Liver (tissue), 9 donors: ENCODE measurements around the gene MUC21. TPM values are rescaled to one million over a fixed set of nuclear protein-coding genes. Genes with fewer than 3 reads are reported as not detected.

Experiments used
- DNase-seq: peaks from one replicate; pipeline ENCODE4 v3.0.0-alpha.2; 2017; ENCODE audit warnings: low spot score
- H3K27ac ChIP-seq, 2 donors: one replicate each; pipeline ENCODE4 v1.7.0; 2013; ENCODE audit warnings: inconsistent platforms in 2 of 2, low read length in 2 of 2, control low read depth in 1 of 2, low read depth in 1 of 2, mild to moderate bottlenecking in 1 of 2
- H3K27me3 ChIP-seq, 4 donors: one replicate each; pipeline versions ENCODE4 v1.6.1 to v1.7.0; 2013; ENCODE audit warnings: low read length in 3 of 4, inconsistent platforms in 1 of 4, mild to moderate bottlenecking in 1 of 4, moderate library complexity in 1 of 4; ENCODE audit not compliant: control insufficient read depth in 4 of 4, insufficient read depth in 4 of 4
- H3K36me3 ChIP-seq, 4 donors: one replicate each; pipeline versions ENCODE4 v1.6.1 to v1.7.0; 2013; ENCODE audit warnings: low read length in 3 of 4, mild to moderate bottlenecking in 3 of 4, low read depth in 1 of 4, moderate library complexity in 1 of 4; ENCODE audit not compliant: control insufficient read depth in 4 of 4, insufficient read depth in 3 of 4
- H3K4me1 ChIP-seq, 4 donors: one replicate each; pipeline versions ENCODE4 v1.6.1 to v1.7.0; 2013; ENCODE audit warnings: low read length in 3 of 4, mild to moderate bottlenecking in 3 of 4, moderate library complexity in 1 of 4; ENCODE audit not compliant: control insufficient read depth in 4 of 4, insufficient read depth in 4 of 4
- H3K4me3 ChIP-seq, 3 donors: one replicate each; pipeline versions ENCODE4 v1.6.1 to v1.7.0; 2013; ENCODE audit warnings: low read length in 3 of 3, control low read depth in 1 of 3, low read depth in 1 of 3, mild to moderate bottlenecking in 1 of 3
- H3K9ac ChIP-seq, 2 donors: one replicate each; pipeline ENCODE4 v1.7.0; 2013; ENCODE audit warnings: low read length in 2 of 2, mild to moderate bottlenecking in 2 of 2, moderate library complexity in 2 of 2, control low read depth in 1 of 2, low read depth in 1 of 2
- H3K9me3 ChIP-seq, 4 donors: one replicate each; pipeline versions ENCODE4 v1.6.1 to v1.7.0; 2013; ENCODE audit warnings: low read length in 3 of 4; ENCODE audit not compliant: control insufficient read depth in 4 of 4
- EGR1 ChIP-seq, 2 donors: IDR thresholded peaks; 2 replicates each; pipeline ENCODE4 v1.6.1; 2016 to 2018; ENCODE audit warnings: antibody characterized with exemption in 2 of 2, low read depth in 2 of 2
- FOXA2 ChIP-seq: IDR thresholded peaks from 2 replicates; pipeline ENCODE4 v1.6.1; 2016; ENCODE audit warnings: antibody characterized with exemption
- GABPA ChIP-seq, 2 donors: IDR thresholded peaks in 1 of 2; conservative IDR thresholded peaks in 1 of 2; 2 replicates each; pipeline ENCODE4 v1.6.1; 2016; ENCODE audit warnings: antibody characterized with exemption in 2 of 2, mild to moderate bottlenecking in 1 of 2, moderate library complexity in 1 of 2
- HNF4A ChIP-seq, 2 donors: conservative IDR thresholded peaks; 2 replicates each; pipeline ENCODE4 v1.6.1; 2016; ENCODE audit warnings: antibody characterized with exemption in 2 of 2, mild to moderate bottlenecking in 2 of 2
- HNF4G ChIP-seq: IDR thresholded peaks from 2 replicates; pipeline ENCODE4 v1.6.1; 2016; ENCODE audit warnings: antibody characterized with exemption
- RAD21 ChIP-seq, 2 donors: IDR thresholded peaks; 2 replicates each; pipeline ENCODE4 v1.6.1; 2016; ENCODE audit warnings: antibody characterized with exemption in 2 of 2, mild to moderate bottlenecking in 2 of 2
- YY1 ChIP-seq: IDR thresholded peaks from 2 replicates; pipeline ENCODE4 v1.6.1; 2016; ENCODE audit warnings: antibody characterized with exemption, mild to moderate bottlenecking
- WGBS: extraction: QIAGEN DNeasy Blood & Tissue Kit; methylation state at CpG from one replicate; pipeline ENCODE4 v1.1.7; 2013; 5-methylcytosine and 5-hydroxymethylcytosine counted together
- polyA plus RNA-seq, 2 donors: library from polyadenylated mRNA; stranded (reverse) in 1 of 2; unstranded in 1 of 2; fragments of 200-250 nt in 1 of 2; fragments of >200 nt in 1 of 2; fragmentation: Nextera tagmentation in 1 of 2; extraction: Ambion mirVana in 1 of 2; gene quantifications; one replicate each; pipeline versions ENCODE4 v1.2.1 to v1.2.3, GENCODE V29; 2013 to 2015
- total RNA-seq, 2 donors: library from RNA; depleted of rRNA; stranded (reverse); fragments of >200 nt; gene quantifications; one replicate each; pipeline ENCODE4 v1.2.3, GENCODE V29; 2014
- TF ChIP-seq, protein P1 (sequence below): IDR thresholded peaks from 2 replicates; pipeline ENCODE4 v1.6.1; 2016; ENCODE audit warnings: antibody characterized with exemption, mild to moderate bottlenecking
- TF ChIP-seq, protein P2 (sequence below): IDR thresholded peaks from 2 replicates; pipeline ENCODE4 v1.6.1; 2016; ENCODE audit warnings: antibody characterized with exemption
- TF ChIP-seq, protein P3 (sequence below): IDR thresholded peaks from 2 replicates; pipeline ENCODE4 v1.6.1; 2016; ENCODE audit warnings: antibody characterized with exemption
- TF ChIP-seq, protein P4 (sequence below): fragments of 150-350 bp; IDR thresholded peaks from 2 replicates; pipeline ENCODE4 v1.5.1; 2017; ENCODE audit warnings: improper control_type of control experiment, low read depth, low read length; ENCODE audit not compliant: missing input control
- donor health status: healthy.
- donor health status: healthy.
- donor health status: healthy.
- donor health status: healthy.
- donor health status: healthy.

Gene MUC21
- total and polyA plus RNA-seq, 4 donors = 0.02 TPM; not detected in 3

DNA sequence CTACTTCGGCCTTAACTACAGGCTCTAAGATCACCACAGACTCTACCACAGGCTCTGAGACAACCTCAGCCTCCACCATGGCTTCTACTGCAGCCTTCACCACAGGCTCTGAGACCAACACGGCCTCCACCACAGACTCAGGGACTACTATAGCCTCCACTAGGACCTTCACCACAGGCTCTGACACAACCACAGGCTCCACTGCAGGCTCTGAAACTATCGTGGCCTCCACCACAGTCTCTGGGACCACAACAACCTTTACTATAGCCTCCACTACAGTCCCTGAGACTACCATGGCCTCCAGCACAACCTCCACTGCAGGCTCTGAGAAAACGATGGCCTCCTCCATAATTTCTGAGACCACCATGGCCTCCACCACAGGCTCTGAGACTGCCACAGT is 42.1 kb downstream of the MUC21 start (continued):
- TF ChIP-seq, protein P1, sequence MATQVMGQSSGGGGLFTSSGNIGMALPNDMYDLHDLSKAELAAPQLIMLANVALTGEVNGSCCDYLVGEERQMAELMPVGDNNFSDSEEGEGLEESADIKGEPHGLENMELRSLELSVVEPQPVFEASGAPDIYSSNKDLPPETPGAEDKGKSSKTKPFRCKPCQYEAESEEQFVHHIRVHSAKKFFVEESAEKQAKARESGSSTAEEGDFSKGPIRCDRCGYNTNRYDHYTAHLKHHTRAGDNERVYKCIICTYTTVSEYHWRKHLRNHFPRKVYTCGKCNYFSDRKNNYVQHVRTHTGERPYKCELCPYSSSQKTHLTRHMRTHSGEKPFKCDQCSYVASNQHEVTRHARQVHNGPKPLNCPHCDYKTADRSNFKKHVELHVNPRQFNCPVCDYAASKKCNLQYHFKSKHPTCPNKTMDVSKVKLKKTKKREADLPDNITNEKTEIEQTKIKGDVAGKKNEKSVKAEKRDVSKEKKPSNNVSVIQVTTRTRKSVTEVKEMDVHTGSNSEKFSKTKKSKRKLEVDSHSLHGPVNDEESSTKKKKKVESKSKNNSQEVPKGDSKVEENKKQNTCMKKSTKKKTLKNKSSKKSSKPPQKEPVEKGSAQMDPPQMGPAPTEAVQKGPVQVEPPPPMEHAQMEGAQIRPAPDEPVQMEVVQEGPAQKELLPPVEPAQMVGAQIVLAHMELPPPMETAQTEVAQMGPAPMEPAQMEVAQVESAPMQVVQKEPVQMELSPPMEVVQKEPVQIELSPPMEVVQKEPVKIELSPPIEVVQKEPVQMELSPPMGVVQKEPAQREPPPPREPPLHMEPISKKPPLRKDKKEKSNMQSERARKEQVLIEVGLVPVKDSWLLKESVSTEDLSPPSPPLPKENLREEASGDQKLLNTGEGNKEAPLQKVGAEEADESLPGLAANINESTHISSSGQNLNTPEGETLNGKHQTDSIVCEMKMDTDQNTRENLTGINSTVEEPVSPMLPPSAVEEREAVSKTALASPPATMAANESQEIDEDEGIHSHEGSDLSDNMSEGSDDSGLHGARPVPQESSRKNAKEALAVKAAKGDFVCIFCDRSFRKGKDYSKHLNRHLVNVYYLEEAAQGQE = no peak
- TF ChIP-seq, protein P2, sequence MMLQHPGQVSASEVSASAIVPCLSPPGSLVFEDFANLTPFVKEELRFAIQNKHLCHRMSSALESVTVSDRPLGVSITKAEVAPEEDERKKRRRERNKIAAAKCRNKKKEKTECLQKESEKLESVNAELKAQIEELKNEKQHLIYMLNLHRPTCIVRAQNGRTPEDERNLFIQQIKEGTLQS = no peak

DNA sequence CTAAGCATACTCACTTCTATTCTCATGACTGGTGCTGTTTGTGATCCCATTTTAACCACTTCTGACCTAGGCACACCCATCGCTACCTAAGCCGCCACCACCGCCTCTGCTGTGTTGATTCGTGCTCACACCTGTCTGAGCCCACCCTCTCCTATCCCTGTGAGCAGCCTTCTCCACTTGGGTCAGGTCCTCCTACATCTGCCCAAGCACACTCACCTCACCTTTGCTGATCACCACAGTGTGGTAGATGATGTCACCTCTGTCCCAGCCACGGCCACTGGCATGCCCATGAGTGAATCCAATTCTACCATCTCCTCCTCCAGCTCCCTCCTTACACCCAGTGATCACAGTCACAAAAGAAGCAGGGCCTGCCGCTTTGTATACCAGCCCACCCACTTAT is 47.6 kb downstream of the MUC21 start:
- no peak for DNase-seq
- Histone ChIP-seq H3K9me3 (no peaks in the 10 kb centered on the region), H3K27me3 (no peaks in the 10 kb centered on the region), H3K36me3 (no peaks in the 10 kb centered on the region), H3K4me3 (no peak overlapping the region), H3K27ac (no peak overlapping the region), H3K4me1 (no peaks in the 10 kb centered on the region), H3K9ac (no peak overlapping the region)
- WGBS = 77% methylated on average over 6 of the region's 6 CpGs
- TF ChIP-seq, protein P2 = no peak
- no peak for TF ChIP-seq RAD21 (IDR thresholded peaks at IDR 0.05)
- no peak for TF ChIP-seq EGR1 (IDR thresholded peaks at IDR 0.05; ENCODE audit: low read depth in 2 of 2)
- no peak for TF ChIP-seq HNF4A (conservative IDR thresholded peaks at IDR 0.05)
- no peak for TF ChIP-seq FOXA2
- TF ChIP-seq, protein P3, sequence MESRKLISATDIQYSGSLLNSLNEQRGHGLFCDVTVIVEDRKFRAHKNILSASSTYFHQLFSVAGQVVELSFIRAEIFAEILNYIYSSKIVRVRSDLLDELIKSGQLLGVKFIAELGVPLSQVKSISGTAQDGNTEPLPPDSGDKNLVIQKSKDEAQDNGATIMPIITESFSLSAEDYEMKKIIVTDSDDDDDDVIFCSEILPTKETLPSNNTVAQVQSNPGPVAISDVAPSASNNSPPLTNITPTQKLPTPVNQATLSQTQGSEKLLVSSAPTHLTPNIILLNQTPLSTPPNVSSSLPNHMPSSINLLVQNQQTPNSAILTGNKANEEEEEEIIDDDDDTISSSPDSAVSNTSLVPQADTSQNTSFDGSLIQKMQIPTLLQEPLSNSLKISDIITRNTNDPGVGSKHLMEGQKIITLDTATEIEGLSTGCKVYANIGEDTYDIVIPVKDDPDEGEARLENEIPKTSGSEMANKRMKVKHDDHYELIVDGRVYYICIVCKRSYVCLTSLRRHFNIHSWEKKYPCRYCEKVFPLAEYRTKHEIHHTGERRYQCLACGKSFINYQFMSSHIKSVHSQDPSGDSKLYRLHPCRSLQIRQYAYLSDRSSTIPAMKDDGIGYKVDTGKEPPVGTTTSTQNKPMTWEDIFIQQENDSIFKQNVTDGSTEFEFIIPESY = no peak
- no peak for TF ChIP-seq GABPA (IDR thresholded peaks at IDR 0.05 in 1 of 2, conservative IDR thresholded peaks at IDR 0.05 in 1 of 2)

DNA sequence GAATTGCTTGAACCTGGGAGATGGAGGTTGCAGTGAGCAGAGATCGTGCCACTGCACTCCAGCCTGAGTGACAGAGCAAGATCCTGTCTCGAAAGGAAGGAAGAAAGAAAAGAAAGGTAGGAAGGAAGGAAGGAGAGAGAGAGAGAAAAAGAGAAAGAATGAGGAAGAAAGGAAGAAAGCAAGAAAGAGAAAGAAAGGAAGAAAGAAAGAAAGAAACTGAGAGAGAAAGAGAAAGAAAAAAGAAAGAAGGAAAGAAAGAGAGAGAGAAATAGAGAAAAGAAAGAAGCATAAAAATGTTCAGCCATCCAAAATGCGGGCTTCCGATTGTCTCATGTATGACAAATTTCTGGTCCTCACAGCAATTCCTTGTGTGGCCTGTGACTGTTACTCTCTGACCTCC is 49.6 kb downstream of the MUC21 start:
- Histone ChIP-seq H3K27ac (no peak overlapping the region), H3K36me3 (no peaks in the 10 kb centered on the region), H3K9ac (no peak overlapping the region), H3K27me3 (peaks cover 0 to 3% (median 0%) of the 10 kb centered on the region in 4 donors), H3K4me1 (no peaks in the 10 kb centered on the region), H3K4me3 (no peak overlapping the region), H3K9me3 (no peaks in the 10 kb centered on the region)
- DNase-seq = no peak
- WGBS = 86% methylated on average over 4 of the region's 4 CpGs
- no peak for TF ChIP-seq YY1
- TF ChIP-seq, protein P4, sequence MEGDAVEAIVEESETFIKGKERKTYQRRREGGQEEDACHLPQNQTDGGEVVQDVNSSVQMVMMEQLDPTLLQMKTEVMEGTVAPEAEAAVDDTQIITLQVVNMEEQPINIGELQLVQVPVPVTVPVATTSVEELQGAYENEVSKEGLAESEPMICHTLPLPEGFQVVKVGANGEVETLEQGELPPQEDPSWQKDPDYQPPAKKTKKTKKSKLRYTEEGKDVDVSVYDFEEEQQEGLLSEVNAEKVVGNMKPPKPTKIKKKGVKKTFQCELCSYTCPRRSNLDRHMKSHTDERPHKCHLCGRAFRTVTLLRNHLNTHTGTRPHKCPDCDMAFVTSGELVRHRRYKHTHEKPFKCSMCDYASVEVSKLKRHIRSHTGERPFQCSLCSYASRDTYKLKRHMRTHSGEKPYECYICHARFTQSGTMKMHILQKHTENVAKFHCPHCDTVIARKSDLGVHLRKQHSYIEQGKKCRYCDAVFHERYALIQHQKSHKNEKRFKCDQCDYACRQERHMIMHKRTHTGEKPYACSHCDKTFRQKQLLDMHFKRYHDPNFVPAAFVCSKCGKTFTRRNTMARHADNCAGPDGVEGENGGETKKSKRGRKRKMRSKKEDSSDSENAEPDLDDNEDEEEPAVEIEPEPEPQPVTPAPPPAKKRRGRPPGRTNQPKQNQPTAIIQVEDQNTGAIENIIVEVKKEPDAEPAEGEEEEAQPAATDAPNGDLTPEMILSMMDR = no peak
- TF ChIP-seq HNF4G = no peak
- no peak for TF ChIP-seq HNF4A (conservative IDR thresholded peaks at IDR 0.05)
